SK-N-DZ (cell line): ENCODE results near the gene HDDC3. TPM values are rescaled to one million over a fixed set of nuclear protein-coding genes. Genes with fewer than 3 reads are reported as not detected.

ENCODE experiments used
- DNase-seq: peaks from one replicate; pipeline ENCODE4 v3.0.0-alpha.2; 2015; ENCODE audit warnings: low spot score
- polyA plus RNA-seq, 2 experiments: library from polyadenylated mRNA; depleted of rRNA; stranded (reverse); fragments of >200 nt; gene quantifications; 2 replicates each; pipeline ENCODE4 v1.2.3, GENCODE V29; 2014

The HDDC3 gene, protein sequence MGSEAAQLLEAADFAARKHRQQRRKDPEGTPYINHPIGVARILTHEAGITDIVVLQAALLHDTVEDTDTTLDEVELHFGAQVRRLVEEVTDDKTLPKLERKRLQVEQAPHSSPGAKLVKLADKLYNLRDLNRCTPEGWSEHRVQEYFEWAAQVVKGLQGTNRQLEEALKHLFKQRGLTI
- polyA plus RNA-seq (2014; cell fraction: cytosol; rRNA removed), result 25.1 and 25.3 TPM in 2 replicates
- 17.6 and 23.1 TPM in 2 replicates for polyA plus RNA-seq (2014; cell fraction: nucleus; rRNA removed)

DNA sequence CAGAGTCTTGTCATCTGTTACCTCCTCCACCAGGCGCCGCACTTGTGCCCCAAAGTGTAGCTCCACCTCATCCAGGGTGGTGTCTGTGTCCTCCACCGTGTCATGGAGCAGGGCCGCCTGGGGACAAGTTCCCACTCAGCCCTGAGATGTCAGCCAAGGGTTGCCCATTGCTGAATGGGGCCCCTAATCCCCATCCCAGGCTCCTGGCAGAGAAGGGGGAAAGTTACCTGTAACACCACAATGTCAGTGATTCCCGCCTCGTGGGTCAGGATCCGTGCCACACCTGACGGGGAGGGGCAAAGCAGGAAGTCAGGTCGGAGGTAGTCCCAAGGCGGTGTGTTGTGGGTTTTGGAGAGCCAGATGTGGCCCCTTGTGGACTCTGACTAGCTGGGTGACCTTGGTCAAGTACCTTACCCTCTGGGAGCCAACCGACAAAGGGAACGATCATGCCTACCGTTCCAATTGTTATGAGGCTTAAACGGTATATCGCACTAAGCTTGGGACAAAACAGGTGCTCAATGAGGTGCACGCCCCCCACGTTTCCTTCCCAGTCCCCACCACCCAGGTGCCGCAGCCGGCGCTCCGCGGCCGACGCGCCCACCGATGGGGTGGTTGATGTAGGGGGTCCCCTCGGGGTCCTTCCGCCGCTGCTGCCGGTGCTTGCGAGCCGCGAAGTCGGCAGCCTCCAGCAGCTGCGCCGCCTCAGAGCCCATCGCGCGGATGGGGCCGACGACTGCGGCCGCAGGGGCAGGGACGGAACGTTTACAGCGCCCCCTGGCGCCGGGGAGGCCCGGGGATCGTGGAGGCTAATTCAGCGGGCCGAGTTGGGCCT lies at the start of gene HDDC3:
TSS of gene HDDC3 (minus strand) at position 722 of the 832 bp plus-strand sequence. CDS start at position 713, 9 bp downstream.
- peak; percentile 82 for DNase-seq

DNA sequence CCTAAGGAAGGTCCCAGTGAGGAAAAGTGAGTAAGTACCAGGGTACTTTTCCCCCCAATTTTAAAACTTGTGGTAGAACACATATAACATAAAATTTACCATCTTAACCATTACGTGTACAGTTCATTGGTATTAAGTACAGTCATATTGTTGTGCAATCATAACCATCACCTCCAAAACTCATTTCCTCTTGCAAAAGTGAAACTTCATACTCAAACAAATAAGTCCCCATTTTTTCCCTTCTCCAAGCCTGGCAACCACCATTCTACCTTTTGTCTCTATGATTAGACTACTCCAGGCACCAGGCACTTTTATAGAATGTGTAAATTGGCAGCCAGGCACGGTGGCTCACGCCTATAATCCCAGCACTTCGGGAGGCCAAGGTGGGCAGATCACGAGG lies 49.8 kb upstream of the HDDC3 start:
- no peak for DNase-seq

DNA sequence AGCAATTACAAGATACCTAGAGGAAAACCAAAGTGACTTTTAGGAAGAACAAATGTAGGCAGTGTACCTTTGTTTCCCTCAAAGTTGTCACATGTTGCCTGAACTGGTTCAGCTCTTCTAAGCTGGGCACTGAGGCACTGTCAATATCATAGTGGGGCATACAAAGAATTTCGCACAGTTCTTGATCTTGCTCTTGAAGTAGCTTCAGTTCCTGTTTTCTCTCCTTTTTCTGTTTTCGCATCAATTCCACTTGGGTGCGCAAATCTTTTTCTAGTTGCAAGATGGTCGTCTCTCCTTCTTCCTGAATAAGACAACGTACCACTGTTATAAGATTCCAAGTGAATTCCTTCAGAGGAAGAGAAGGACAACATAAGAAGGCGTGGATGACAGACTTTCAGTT lies 49.3 kb upstream of the HDDC3 start:
- no peak for DNase-seq

GRCh38 chr15:90979582-90979981 lies 47.2 kb upstream of the HDDC3 start:
- DNase-seq, result no peak

DNA sequence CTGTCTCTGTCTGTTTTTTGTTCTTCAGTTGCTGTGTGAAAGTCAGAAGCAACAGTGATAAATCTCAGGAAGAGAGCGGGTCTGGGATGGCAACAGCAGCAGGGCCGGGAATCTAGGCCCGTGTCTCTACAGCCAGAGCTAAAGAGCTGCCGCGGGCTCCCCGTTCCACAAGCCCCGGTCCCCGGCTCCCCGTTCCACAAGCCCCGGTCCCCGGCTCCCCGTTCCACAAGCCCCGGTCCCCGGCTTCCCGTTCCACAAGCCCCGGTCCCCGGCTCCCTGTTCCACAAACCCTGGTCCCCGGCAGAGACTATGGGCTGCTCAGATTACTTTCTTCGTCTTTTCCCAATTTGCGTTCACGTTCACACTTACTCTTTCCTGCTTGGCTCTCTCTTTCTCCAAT lies 41.9 kb upstream of the HDDC3 start:
- no peak for DNase-seq

GRCh38 chr15:90972133-90972532 lies 39.8 kb upstream of the HDDC3 start:
- no peak for DNase-seq

- no peak for DNase-seq
These were observed 37.9 kb upstream of the HDDC3 start for GRCh38 chr15:90970274-90970673.

DNA sequence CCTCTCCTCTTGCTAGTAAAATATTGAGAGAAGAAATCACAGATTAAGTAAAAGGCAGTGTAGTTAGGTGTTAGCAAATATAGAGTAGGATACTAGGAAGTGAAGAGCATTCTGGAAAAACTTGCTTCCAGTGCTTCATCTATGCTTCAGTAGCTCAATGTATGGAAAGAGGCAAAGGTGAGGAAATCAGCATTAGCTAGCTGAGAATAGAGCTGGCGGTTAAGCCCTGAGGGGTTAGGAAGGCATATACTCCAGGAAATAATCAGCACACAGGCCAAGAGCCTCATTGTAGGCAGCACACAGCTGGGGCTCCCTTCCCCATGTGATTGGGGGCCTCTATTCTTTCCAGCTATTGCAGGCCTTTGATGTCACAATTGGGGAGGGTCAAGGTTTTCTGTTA lies 36.1 kb upstream of the HDDC3 start:
- DNase-seq, result no peak

- no peak for DNase-seq
These were observed 34.9 kb upstream of the HDDC3 start for GRCh38 chr15:90967206-90967605.

GRCh38 chr15:90966262-90966661 lies 33.9 kb upstream of the HDDC3 start:
- DNase-seq, result no peak

DNA sequence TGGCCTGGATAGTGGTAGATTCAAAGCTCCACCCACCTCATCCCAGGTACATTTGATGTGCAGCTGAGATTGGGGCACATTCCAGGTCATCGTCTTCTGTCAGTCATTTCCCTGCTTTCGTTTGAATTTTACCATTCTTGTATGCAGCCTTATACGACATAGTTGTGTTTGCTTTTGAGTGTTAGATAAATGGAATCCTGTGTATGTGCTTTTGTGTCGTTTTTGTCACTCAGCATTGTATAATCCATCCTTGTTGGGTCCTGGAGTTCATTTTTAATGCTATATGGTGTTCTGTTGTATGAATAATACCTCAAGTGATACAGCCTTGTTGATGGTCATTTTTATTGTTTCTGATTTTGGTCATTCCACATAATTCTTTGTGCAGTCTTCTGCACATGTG lies 29.7 kb upstream of the HDDC3 start:
- no peak for DNase-seq

- DNase-seq, result no peak
These were observed 28.1 kb upstream of the HDDC3 start for GRCh38 chr15:90960298-90961091.

DNA sequence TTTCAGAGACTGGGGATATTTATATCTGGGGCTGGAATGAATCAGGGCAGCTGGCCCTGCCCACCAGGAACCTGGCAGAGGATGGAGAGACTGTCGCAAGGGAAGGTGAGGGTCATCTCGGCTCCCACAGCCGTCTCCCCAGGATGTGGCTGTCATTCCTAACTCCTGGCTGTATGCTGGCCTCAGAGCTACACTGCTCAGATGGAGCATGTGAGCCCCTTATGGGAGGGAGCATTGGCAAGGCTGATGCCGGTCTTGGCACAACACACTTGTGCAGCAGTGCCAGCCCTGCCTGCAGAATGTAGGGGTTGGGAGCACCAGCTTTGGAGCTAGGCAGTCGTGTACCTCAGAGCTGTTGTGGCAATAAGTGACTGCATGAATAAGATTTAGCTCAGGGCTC lies 27.5 kb upstream of the HDDC3 start:
- DNase-seq, result no peak

DNA sequence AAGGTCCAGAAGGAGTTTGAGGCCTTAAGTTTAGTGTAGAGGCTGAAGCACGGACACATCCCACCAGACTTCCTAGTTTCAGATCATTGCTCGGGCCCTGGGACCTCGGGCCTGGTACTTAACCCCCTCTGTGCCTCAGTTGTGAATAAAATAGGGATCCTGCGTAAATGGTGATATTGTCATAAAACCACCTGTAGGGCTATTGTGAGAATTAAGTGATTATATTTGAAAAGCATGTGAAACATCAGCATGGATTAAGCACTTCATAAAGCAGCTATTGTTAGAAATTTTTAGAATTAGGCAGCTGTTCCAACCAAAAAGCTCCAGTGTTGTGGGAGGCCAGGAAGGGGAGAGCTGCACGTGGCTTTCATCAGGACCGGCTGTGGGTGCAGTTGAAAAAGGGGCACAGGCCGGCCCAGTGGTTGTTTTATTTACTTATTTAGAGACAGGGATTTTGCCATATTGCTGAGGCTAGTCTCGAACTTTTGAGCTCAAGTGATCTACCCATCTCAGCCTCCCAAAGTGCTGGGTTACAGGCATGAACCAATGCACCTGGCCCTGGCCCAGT lies 26.8 kb upstream of the HDDC3 start:
- no peak for DNase-seq

DNA sequence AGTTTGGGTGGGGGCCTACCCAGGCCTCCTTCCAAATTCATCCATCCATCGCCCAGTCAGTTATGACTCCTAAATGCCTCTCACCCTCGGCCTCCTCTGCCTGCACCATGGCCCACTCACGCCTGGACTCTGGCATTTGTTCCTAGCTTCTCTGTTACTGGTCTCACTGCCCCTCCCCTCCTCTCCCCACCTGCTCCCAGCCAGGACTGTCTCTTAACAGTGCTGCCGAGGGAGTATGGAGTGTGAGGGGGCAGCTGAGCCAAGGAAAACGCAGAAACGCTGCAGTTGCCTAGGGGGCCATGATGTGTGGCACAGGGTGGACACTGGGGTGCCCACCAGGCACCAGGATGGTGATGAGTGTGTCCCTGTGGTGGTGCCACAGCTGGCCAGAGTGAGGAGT lies 25.4 kb upstream of the HDDC3 start:
- no peak for DNase-seq

DNA sequence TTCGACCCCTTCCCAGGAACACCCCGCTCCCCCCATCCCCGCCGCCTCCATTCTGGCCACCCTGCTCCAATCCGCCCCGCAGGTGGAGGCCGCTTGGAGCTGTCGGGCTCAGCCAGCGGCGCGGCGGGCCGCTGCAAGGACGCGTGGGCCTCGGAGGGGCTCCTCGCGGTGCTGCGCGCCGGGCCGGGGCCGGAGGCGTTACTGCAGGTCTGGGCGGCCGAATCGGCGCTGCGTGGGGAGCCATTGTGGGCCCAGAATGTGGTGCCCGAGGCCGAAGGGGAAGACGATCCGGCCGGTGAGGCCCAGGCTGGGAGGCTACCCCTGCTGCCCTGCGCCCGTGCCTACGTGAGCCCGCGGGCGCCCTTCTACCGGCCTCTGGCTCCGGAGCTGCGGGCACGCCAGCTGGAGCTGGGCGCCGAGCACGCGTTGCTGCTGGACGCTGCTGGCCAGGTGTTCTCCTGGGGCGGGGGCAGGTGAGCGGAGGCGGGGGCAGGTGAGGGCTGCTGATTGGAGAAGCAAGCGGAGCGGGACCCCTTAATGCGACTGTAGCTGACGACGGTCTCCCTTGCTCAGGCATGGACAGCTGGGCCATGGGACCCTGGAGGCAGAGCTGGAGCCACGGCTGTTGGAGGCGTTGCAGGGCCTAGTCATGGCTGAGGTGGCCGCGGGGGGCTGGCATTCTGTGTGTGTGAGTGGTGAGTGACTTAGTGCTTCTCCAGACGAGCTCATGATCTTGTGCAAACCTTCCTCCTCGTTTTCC lies 24.9 kb upstream of the HDDC3 start:
- DNase-seq, result no peak

GRCh38 chr15:90956274-90957030 lies 24.1 kb upstream of the HDDC3 start:
- DNase-seq, result peak; percentile 32

- no peak for DNase-seq
These were observed 23.4 kb upstream of the HDDC3 start for GRCh38 chr15:90955624-90956273.

DNA sequence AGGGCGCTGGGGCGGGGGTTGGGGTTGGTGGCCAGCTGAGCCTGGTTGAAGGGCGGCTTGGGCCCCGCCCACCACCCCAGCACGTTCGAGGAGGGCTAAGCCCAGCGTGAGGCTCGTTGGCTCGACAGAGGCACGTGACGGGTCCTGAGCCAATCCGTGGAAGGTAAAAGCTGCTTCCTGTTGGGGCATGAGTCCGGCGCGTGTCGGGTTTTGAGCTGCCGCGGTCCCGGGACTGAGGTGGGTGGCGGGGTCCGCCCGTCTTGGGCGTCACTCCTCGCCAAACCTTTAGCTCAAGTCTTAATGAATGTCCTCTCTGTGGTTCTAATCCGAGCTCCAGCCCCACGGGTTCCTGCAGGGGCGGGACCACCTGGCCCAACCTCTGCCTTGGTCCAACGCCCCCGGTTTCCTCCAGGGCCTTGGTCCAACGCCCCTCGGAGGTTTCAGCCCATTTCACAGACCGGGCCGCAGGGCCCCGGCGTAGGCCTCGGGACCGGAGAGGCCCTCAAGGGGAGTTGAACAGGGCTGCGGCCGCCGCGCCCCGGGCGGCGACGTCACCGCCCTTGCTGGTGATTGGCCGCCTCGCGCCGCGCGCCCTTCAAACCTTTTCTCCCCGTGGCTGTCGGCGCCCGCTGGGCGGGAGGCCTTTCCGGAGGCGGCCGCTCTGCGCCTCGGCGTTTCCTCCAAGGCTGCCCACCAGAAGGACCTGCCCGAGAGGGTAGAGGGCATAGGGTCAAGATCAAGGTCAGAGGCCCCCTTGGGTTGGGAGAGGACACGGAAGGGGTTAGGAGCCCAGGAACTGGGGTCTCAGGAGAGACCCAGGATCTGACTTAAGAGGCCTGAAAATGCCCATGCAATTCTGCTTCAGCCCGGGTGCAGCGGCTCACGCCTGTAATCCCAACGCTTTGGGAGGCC lies 22.6 kb upstream of the HDDC3 start, which contains the start of gene RCCD1:
TSS of gene RCCD1 (plus strand) at position 173 of the 912 bp plus-strand sequence. CDS start 1,851 bp downstream, outside the sequence.
- DNase-seq, result peak; percentile 76
